ENCODE results near the gene CUL7.
"Not testable (repeated sequence)": the region's sequence is repeated elsewhere in the genome, so short reads cannot be mapped to it uniquely, and the experiment has no call there.

Gene CUL7

DNA sequence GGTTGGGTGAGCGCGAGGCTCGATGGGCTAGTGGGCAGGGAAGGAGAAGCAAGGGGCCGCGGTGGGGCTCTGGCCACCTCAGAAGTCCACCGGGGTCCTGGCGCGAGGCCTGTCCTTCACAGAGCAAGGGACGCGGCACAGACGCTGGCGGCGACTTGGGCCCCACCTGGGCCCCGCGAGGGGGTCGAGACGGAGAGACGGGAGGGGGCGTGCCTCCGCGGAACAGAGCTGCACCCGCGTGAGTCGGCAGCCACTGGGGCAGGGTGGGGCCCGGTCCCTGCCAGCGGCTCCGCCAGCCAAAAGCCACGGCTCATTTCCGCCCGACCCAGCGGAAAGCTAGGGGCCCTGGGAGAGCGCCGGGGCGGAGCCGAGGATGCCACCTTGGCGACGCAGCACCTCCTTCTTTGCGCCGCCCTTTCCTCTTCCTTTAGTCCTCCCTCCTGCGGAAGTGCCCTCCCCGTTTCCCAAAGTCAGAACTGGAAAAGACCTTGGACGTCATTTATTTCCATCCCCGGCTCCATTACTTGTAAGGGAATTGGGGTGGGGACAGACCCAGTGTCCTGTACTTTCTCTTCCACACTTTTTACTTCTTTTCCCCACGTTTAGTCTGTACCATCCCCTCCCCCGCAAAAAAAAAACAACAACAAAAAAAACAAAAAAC, at the start of gene CUL7:
CUL7 (minus strand) TSS at position 307 of the 661 bp plus-strand sequence. CDS start 1,063 bp downstream, outside the sequence.
- peak; percentile 75 for DNase-seq

DNA sequence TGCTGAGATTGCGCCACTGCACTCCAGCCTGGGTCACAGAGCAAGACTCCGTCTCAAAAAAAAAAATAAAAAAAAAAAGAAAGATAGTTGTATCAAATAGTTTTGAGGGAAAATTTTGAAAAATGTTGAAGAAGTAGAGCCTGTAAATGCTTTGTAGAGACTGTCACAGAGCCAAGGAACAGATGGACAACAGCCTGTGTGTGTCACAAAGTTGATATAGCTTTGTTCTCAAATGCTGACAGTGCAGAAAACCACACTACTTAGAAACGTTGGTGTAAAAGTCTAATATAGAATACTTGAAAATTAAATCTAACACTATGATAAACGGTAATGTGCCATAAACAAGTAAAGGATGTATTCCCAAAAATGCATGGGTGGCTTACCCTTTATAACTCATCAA, 47.8 kb upstream of the CUL7 start:
- DNase-seq = no peak

DNA sequence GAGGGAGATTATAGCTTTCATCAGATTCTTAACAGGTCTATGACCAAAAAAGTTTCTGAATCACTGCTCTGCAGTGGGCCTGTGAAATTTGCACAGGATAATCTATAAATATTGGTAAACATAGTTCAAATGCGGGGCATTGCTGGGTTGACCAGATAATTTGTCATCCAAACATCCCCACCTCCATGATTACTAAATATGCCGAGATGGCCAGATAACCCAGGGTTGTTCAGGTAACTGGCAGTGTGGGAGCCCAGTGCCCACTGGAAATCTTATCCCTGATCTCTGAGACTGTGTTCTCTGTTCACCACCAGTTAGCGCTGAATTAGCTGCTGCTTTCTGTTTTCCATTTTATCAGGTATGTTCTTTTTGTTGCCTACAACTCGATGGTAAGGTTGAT, 43.9 kb upstream of the CUL7 start:
- no peak for DNase-seq

DNA sequence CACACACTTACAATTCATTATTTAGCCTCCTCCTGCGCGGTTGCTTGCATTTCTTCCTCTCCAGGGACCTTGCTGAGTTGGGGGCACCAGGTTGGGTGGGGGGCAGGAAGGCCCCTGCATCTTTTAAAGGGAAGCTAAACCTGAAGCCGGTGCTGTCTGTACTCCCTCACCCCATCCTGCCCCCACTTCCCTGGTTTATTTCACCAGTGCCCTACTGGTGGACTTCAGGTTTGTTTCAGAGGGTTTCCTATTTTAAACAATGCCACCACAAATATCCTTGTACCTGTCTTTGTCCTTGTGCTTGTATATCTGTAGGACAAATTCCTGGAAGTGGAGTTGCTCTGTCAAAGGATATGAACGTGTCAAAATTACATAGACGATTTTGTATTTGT, 43.4 kb upstream of the CUL7 start:
- DNase-seq = no peak

DNA sequence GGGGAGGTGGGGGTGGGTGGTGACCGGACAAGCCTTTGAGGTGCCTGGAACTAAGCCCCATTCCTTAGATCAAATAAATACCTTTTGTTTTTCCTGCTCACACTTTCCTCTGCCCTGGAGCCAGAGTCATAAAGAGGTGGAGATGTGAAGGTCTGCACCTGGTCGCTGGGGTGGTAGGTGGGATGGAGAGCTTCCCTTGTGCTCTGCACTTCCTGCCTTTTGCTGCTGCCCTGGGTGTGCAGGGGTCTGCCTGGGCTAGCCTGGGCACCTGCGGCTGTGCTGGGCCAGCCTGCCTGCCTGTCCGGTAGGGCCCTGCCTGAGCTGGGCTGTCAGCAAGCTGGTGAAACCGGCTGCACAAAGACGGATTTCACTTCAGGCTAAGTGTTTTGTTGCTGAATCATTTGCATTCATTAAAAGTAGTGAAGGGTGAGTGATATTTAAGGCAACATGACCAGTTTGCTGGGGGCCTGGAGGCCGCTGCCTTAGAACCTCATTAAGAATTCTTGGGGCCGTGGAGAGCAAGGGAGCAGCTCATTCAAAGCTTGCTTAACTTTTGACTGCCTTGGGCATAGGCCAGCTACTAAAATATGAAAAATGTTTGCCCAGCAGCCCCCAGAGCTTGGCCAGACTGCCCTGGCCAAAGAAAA, 42.9 kb upstream of the CUL7 start:
- DNase-seq = no peak

DNA sequence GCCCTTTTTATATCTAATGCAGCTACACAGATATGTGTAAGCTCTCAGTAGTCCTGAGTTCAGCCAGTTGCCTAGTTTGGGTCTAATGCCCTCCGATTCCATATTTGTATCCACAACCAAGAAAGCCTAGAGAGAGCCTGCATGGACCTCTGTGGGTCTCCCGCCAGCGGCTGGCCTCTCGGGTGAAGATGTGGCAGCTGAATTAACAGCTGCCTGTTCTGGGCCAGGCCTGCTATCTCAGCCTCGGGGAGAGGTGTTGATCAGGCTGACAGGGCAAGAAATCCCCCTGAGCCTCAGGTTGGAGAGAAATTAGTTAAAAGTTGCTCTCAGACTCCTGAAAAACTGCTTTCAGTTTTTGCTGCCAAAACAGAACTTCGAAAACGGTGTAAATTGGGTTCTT, 42.3 kb upstream of the CUL7 start:
- DNase-seq = no peak

DNA sequence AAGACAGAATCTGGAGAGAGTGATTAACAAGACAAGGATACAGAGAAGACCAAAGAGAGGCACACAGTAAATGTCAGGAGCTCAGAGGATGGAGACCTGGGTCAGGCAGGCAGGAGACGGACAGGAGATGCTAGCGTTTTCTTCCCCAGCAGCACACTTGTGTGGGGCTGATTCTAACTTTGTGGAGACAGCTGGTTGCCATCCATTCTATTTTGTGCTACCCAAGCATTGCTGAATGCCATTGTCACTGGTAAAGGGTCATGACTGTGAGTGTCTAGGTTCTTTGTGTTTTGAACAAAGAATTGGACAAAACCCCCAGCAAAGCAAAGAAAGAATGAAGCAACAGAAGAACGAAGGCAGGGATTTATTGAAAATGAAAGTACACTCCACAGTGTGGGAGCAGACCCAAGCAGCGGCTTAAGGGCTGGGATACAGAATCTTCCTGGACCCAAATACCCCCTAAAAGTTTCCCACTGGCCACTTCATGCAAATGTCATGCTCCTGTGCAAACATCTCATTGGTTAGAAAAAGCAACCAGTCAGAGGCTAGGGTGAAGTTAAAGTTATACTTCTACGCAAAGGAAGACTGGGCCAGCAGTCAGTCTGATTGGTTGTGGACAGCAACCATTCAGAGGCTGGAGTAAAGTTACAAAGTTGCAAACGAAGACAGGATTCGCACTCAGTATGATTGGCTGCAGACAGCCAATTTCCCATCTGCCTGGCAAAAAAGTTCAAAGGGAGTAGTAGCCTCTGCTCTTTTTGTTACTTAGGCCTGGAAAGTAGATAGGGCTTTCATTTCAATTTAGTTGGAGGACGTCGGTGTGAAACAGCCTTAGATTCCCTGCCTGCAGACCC, 40.0 kb upstream of the CUL7 start:
- no peak for DNase-seq

DNA sequence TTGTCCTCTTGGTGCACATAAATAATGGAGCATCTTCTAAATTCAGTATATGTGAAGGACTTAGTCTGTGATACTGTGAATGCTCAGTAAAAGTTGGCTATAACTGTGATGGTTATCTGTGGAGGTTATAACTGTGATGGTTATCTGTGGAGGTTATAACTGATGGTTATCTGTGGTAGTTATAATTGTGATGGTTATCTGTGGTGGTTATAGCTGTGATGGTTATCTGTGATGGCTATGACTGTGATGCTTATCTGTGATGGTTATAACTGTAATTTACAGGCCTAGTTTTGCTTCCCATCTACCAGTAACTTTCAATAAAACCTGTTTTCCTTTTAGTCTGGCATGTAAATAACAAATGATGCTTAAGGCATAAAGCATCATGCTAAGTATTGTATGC, 39.0 kb upstream of the CUL7 start:
- DNase-seq = no peak

DNA sequence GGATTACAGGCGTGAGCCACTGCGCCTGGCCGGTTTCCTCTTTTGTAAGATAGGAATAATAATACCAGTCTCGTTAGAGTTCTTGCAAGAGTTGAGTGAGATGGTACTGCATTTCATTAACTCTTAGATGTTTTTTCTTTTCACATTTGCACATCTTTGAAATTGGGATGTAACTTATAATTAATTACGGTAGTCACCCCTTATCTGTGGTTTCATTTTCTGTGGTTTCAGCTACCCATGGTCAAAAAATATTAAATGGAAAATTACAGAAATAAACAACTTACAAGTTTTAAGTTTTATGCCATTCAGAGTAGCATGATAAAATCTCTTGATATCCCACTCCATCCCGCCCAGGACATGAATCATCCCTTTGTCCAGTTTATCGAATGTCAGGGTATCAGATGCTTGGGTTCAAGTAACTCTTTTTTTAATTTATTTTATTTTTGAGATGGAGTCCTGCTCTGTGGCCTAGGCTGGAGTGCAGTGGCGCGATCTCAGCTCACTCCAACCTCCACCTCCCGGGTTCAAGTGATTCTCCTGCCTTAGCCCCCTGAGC, 37.9 kb upstream of the CUL7 start:
- DNase-seq = no peak

DNA sequence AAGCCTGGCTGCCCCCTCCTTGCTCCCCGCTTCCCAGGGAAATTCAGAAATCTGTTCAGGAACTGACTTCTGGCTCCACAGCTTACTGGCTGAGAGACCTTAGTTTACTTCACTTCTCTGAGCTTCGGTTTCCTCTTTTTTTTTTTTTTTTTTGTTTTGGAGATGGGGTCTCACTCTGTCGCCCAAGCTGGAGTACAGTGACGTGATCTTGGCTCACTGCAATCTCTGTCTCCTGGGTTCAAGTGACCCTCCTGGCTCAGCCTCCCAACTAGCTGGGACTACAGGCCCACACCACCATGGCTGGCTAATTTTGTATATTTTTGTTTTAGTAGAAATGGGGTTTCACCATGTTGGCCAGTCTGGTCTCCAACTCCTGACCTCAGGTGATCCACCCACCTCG, 37.4 kb upstream of the CUL7 start:
- DNase-seq = no peak

DNA sequence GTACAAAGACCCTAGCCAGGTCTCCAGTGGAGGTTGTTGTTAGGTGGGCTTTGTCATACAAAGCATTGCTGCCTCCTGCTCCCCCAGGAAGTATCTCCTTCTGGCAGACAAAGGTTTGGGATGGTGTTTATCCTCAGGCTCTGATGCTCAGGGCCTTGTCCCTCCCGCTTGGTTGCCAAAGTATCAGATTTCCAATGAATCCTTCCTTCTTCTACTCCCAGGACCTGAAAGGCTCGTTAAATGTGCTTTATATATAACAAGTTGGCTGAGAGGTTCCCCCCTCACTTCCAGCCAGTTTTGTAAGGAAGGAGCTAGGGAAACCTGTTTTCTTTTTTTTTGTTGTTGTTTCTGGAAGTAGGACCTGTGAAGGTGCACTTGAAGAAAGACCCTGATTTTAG, 36.9 kb upstream of the CUL7 start:
- DNase-seq = no peak

DNA sequence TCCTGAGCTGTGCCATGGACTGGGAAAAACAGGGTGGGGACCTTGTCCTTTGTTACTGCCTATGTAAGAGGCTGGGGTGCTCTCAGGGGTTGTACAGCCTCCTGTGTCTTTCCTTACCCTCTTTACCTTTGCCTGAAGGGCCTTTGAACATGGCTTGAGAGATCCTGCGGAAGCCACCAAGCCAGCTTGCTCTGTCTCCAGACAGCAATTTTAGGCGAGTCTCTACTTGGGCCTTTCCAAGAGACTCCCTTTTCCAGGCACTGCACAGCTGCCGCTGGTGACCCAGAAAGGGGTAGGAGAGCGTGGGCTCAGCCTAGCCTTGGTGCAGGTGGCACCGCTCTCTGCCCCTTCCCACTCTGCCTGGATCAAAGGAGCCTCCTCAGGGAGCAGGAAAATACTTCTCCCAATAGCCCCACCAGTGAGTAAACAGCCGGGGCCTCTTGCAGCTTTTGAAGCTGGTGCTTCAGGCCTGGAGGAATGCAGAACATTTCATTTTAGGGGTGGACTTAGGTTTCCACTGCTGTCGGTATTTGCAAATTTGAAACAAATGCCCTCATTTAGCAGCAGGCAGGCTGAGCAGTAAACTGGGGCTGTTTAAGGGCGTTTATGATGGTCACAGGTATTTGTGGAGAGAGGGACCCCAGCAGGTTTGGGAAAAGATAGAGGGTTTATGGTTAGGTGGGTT, 36.4 kb upstream of the CUL7 start:
- DNase-seq = no peak

DNA sequence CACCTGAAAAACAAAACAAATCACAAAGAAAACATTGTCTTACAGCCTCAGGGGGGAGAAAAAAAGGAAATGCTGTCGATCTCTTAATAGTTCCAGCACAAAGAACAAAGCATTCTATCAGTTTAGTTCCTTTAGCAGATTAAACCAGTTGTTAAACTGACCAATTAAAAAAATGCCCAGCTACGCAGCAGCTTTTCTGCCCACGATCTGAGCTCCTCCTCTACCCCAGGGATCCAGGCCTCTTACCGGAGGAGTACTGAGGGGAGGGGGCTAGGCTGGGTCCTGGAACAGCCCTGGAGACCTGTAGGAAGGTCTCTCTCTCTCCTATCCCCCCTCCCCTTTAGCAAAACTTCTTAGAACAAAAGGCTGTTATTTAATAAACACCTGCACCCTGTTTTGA, 35.8 kb upstream of the CUL7 start:
- DNase-seq = no peak

DNA sequence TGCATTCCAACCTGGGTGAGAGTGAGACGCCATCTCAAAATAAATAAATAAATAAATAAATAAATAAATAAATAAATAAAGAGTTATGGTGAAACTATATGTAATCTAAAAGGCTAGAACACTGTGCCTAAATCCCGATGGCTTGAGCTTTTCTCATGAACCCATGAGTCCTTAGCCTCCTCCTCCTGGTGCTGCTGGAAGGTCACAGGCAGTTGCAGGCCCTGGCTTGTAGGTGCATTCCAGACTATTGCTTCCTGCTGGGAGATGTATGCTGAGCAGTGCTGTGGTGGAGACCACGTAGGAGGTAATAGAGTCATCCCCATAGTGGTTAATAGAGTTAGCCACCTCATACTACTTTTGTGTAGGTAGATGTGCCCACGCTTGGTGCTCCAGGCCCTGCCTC, 35.0 kb upstream of the CUL7 start:
- DNase-seq = no peak

DNA sequence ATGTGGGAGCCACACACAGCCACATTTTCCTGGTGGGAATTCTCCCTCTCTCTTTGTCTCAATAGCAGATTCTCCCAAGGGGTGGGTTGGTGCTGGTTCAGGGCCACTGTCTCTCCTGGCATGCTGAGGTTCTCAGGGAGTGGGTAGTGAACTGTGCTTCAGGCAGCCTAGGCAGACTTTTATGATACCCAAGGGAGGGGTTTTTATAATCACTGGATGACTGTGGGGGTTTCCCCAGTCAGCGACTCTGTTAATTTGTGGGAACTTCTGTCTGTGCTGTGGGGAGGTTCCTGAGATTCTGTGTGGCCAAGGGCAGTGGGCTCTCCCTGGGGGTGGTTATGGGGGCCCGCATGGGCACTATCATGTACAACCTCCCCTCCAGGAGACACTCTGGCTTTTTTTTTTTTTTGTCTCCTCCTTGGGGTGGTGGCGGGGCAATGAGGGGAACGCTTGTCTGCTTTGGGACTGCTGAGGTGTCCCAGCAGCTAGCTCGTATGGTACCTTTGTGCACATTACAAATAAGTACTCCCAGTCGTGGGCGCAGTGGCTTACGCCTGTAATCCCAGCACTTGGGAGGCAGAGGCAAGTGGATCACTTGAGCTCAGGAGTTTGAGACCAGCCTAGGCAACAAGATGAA, 32.5 kb upstream of the CUL7 start:
- DNase-seq = no peak

DNA sequence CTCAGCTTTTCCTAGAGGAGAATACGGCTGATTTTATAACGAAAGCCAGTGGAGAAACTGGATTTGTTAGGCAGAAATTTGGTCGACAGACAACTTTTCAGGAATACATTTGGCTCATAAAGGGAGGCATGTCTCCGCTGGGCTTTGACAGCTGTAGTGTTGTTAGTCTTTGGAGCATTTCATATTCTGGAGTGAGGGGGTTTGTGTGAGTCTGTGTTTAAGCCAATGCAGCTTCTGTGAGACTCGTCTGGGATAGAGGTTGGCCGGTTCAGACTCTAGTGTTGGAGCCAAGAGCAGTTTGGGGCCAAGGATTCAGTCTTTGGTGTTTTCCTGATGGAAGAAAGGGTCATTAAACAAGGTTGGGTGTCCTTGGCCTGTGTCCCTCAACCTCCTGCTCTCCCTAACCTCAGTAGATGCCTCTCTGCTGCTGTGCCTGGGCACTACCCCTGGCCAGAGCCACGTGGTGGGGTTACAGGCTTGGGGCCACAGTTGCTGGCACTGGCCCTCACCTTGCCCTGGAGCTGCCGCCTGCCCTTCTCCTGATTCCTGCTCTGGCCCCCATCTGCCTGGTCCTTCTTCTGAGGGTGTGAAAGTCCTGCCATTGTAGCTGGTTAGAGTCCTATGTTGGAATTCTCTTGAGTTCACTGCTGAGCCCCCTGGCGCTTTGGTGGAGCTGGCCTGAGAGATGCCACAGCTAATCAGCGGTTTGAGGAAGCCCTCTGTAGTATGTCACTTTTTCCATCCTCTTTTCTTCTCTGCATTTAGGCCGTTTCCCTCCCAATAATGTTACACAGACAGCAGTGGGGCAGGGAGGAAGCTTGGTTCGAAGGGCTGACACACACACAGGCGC, 29.4 kb upstream of the CUL7 start:
- DNase-seq = no peak

DNA sequence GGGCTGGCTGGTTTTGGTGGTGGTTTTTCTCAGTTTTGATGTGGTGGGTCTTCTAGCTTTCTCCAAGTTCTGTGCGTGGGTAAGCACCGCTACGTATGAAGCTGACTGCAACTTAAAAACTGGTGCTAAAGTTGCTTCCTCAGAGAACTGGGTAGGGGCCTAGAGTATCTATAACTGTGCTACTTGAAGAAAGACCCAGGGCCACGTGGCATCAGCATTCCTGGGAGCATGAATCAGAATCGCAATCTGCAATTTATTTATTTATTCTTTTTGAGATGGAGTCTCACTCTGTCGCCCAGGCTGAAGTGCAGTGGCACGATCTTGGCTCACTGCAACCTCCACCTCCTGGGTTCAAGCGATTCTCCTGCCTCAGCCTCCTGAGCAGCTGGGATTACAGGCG, 28.3 kb upstream of the CUL7 start:
- DNase-seq = not testable (repeated sequence)

DNA sequence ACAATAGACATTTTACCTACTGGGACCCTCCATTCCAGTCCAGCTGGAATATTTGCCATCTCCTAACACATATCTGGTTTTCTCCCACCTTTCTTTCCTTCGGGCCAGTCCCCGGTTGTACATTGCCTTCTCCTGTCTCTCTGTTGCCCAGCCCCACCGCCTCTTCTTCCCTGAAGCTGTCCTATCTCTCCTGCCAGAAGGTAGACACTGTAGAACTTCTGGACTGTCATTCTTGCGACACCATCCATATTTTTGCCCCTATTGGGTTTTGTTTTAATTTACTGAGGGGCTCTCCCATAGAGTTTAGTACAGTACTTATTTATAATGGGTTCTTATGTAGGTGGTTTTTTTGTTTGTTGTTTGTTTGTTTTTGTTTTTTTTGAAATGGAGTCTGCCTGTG, 27.4 kb upstream of the CUL7 start:
- DNase-seq = no peak

DNA sequence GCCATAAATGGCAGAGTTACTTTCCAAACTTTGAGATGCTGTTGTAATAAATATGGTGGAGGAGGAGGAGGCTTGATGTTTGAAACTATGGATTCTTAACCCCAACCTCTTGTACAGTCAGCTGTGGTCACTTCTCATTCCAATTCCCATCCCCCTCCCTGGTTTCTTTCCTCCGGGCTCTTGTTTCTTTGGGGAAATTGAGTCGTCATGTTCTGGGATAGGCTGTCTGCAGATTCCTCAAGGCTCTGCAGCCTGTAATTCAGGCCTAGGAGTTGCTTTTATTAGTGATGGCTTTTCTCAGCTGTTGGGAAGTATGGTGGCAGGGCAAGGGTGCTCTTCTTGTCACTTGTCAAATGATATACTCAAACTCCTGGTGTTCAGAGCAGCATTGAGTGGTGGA, 25.0 kb upstream of the CUL7 start:
- no peak for DNase-seq

DNA sequence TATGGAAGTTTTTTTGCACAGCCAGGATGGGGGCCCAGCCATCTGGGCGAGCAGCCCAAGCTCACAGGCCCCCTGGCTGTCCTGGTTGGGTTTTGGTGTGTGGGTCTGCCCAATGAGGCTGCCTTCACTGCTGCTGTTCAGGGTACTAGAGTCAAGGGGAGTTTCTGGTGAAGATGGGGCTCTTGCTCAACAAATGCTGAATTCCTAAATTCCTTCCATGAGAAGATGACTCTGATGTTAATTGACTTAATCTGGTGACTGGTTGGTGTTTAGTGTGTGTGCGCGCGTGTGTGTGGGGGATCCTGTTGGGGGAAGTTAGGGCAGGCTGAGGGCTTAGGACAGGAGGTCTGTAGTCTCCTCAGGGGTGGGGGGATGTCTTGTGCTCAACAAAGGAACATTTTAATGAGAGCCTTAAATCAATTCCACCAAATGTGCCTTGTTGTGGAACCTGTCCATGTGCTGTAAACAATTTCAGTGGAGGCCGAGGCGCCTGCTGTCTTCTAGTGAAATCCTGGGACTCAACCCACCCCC, 24.4 kb upstream of the CUL7 start:
- no peak for DNase-seq

DNA sequence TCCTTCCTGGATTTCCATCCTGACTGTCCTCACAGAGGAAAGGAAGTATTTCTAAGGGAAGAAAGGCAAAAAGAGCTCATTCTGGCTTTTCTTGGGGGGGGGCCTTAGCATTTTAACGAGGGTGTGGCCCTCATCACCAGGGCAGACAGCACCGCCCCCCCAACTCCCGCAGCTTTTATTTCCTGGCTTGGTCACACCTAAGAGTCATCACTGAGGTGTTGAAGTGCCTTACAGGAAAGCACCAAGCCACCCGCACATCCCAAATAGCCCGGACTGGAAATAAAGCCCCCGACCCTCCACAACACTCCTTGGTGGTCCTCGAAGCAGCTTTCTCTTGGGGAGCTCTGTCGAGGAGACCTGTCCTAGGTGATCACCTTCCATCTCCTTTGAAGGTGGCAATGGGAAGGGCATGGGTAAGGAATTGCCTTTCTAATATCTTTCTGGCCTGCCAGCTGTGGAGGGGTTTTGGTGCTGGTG, 23.7 kb upstream of the CUL7 start:
- DNase-seq = no peak

All from activated T-cell treated with anti-CD3 and anti-CD28 coated beads for 4 hours (primary cell).